ENCODE results near the gene CUL1.

CUL1 gene

GRCh38 chr7:148774471-148774870, 75.8 kb downstream of the CUL1 start:
- CTCF ChIA-PET, result interaction anchor here (0.6 kb wide), 1 partner anchor 121 kb away, joined by 3 read pairs; no protein-coding TSS in a partner anchor
- POLR2A ChIA-PET, result no interaction called here
- DNase-seq (ENCODE audit: extremely low spot score), result no peak
- TF ChIP-seq LEF1 (IDR thresholded peaks at IDR 0.05; ENCODE audit: borderline replicate concordance), result no peak
- TF ChIP-seq SUZ12 (IDR thresholded peaks at IDR 0.05), result no peak
- TF ChIP-seq ARNT (IDR thresholded peaks at IDR 0.05), result no peak
- no peak for TF ChIP-seq CTBP1 (IDR thresholded peaks at IDR 0.05; ENCODE audit: borderline replicate concordance)
- no peak for TF ChIP-seq NFRKB (IDR thresholded peaks at IDR 0.05)
- no peak for TF ChIP-seq ELF4 (IDR thresholded peaks at IDR 0.05)
- TF ChIP-seq HDGF (IDR thresholded peaks at IDR 0.05; ENCODE audit: borderline replicate concordance), result no peak
- TF ChIP-seq FOXA1 (IDR thresholded peaks at IDR 0.05), result no peak
- TF ChIP-seq FOXK2 (IDR thresholded peaks at IDR 0.05), result no peak

GRCh38 chr7:148782757-148783456, 84.2 kb downstream of the CUL1 start:
- TF ChIP-seq ARNT (IDR thresholded peaks at IDR 0.05) (no peak), SP1 (IDR thresholded peaks at IDR 0.05) (no peak), FOXK2 (IDR thresholded peaks at IDR 0.05) (no peak), TARDBP (IDR thresholded peaks at IDR 0.05) (no peak), ELF4 (IDR thresholded peaks at IDR 0.05) (no peak), LEF1 (IDR thresholded peaks at IDR 0.05; ENCODE audit: borderline replicate concordance) (no peak), FOXA1 (IDR thresholded peaks at IDR 0.05) (no peak), SUZ12 (IDR thresholded peaks at IDR 0.05) (no peak), HDGF (IDR thresholded peaks at IDR 0.05; ENCODE audit: borderline replicate concordance) (no peak), CTBP1 (IDR thresholded peaks at IDR 0.05; ENCODE audit: borderline replicate concordance) (no peak), NFRKB (IDR thresholded peaks at IDR 0.05) (no peak)
- DNase-seq (ENCODE audit: extremely low spot score), result no peak
- ChIA-PET CTCF (interaction anchor here (1.1 kb wide), 1 partner anchor 180 kb away, joined by 3 read pairs; no protein-coding TSS in a partner anchor), POLR2A (no interaction called here)

- ChIA-PET POLR2A (no interaction called here), CTCF (interaction anchor here (0.7 to 1.2 kb wide), 2 partner anchors 46 to 72 kb away, joined by 3 read pairs; no protein-coding TSS in a partner anchor)
- no peak for DNase-seq (ENCODE audit: extremely low spot score)
- TF ChIP-seq SUZ12 (IDR thresholded peaks at IDR 0.05) (no peak), SP1 (IDR thresholded peaks at IDR 0.05) (no peak), HDGF (IDR thresholded peaks at IDR 0.05; ENCODE audit: borderline replicate concordance) (no peak), TARDBP (IDR thresholded peaks at IDR 0.05) (no peak), FOXK2 (IDR thresholded peaks at IDR 0.05) (no peak), ARNT (IDR thresholded peaks at IDR 0.05) (no peak), L3MBTL2 (conservative IDR thresholded peaks at IDR 0.05) (no peak), BHLHE40 (IDR thresholded peaks at IDR 0.05; ENCODE audit: borderline replicate concordance) (no peak), FOXM1 (IDR thresholded peaks at IDR 0.05; ENCODE audit: borderline replicate concordance) (no peak)
Measured at GRCh38 chr7:148783801-148784527, 85.3 kb downstream of the CUL1 start.

DNA sequence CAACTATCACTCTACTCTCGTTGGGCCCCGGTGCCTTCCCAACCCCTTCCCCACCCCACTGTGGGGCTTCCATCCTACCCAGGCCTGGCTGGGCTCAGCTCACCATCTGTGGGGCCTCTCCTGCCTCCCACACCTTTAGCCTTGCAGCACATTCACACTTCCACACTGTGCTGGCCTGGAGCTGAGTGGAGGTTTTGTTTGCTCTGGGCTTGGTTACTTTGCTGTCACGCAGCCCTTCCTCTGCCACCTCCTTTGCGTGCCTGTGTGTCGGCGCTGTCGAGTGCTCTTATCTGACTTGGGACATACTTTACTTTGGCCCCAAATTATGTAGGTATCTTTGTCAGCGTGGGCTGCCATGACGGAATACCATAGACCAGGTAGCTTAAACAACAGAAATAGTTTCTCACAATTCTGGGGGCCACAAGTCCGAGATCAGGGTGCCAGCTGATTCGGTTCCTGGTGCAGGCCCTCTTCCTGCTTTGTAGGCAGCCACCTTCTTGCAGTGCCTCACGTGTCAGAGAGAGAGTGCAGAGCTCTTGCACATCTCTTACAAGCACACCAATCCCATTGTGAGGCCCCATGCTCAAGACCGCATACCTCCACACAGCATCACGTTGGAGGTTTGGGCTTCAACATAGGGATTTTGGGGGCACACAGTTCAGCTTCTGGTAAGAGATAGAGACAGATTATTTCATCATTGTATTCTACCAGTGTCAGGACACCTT, 89.0 kb downstream of the CUL1 start:
- ChIA-PET CTCF (interaction anchor here (0.8 kb wide), 1 partner anchor 33 kb away, joined by 3 read pairs; no protein-coding TSS in a partner anchor), POLR2A (no interaction called here)
- DNase-seq (ENCODE audit: extremely low spot score), result no peak
- TF ChIP-seq, protein P1, sequence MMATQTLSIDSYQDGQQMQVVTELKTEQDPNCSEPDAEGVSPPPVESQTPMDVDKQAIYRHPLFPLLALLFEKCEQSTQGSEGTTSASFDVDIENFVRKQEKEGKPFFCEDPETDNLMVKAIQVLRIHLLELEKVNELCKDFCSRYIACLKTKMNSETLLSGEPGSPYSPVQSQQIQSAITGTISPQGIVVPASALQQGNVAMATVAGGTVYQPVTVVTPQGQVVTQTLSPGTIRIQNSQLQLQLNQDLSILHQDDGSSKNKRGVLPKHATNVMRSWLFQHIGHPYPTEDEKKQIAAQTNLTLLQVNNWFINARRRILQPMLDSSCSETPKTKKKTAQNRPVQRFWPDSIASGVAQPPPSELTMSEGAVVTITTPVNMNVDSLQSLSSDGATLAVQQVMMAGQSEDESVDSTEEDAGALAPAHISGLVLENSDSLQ (IDR thresholded peaks at IDR 0.05), result no peak
- TF ChIP-seq L3MBTL2 (conservative IDR thresholded peaks at IDR 0.05), result no peak
- TF ChIP-seq SP1 (IDR thresholded peaks at IDR 0.05), result no peak
- TF ChIP-seq CTBP1 (IDR thresholded peaks at IDR 0.05; ENCODE audit: borderline replicate concordance), result no peak
- TF ChIP-seq FOXK2 (IDR thresholded peaks at IDR 0.05), result no peak
- no peak for TF ChIP-seq TARDBP (IDR thresholded peaks at IDR 0.05)

DNA sequence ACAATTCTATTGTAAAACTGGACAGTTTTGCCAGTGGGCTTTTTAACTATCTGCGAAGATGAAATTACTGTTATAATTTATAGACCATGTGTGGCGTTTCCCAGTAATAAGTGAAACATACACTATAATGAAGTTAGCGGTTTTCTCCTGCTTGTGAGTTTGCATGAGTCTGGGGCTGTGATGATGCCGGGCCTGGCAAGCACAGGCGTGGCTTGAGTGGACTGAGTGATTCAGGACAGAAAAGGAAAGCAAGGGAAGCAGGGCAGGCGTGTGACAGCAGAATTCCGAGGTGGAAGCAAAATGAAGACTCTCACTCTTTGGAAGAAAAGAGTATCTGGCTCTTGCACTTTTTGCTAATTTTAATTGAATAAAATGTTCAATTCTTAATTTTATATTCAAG, 90.5 kb downstream of the CUL1 start:
- POLR2A ChIA-PET, result no interaction called here
- CTCF ChIA-PET, result no interaction called here
- TF ChIP-seq FOXM1 (IDR thresholded peaks at IDR 0.05; ENCODE audit: borderline replicate concordance) (no peak), HDGF (IDR thresholded peaks at IDR 0.05; ENCODE audit: borderline replicate concordance) (no peak), BHLHE40 (IDR thresholded peaks at IDR 0.05; ENCODE audit: borderline replicate concordance) (no peak), L3MBTL2 (conservative IDR thresholded peaks at IDR 0.05) (no peak), LEF1 (IDR thresholded peaks at IDR 0.05; ENCODE audit: borderline replicate concordance) (no peak), FOXK2 (IDR thresholded peaks at IDR 0.05) (no peak), TARDBP (IDR thresholded peaks at IDR 0.05) (no peak), SUZ12 (IDR thresholded peaks at IDR 0.05) (no peak), NFRKB (IDR thresholded peaks at IDR 0.05) (no peak), FOXA1 (IDR thresholded peaks at IDR 0.05) (no peak), ZNF384 (IDR thresholded peaks at IDR 0.05) (no peak), CTBP1 (IDR thresholded peaks at IDR 0.05; ENCODE audit: borderline replicate concordance) (no peak)
- no peak for DNase-seq (ENCODE audit: extremely low spot score)

GRCh38 chr7:148790131-148790726, 91.5 kb downstream of the CUL1 start:
- CTCF ChIA-PET, result interaction anchor here (0.5 kb wide), 1 partner anchor 310 kb away, joined by 3 read pairs; no protein-coding TSS in a partner anchor
- no peak for DNase-seq (ENCODE audit: extremely low spot score)
- POLR2A ChIA-PET, result no interaction called here
- TF ChIP-seq BHLHE40 (IDR thresholded peaks at IDR 0.05; ENCODE audit: borderline replicate concordance) (no peak), ARNT (IDR thresholded peaks at IDR 0.05) (no peak), FOXK2 (IDR thresholded peaks at IDR 0.05) (no peak), L3MBTL2 (conservative IDR thresholded peaks at IDR 0.05) (no peak), FOXA1 (IDR thresholded peaks at IDR 0.05) (no peak), ZNF384 (IDR thresholded peaks at IDR 0.05) (no peak), SP1 (IDR thresholded peaks at IDR 0.05) (no peak), NFRKB (IDR thresholded peaks at IDR 0.05) (no peak), CTBP1 (IDR thresholded peaks at IDR 0.05; ENCODE audit: borderline replicate concordance) (no peak)

All from HEK293T (cell line).